ENCODE results near the gene RPL15.
A peak's percentile ranks its signal among the peaks of the same experiment; 100 is the strongest.
"Not testable (repeated sequence)": the region's sequence is repeated elsewhere in the genome, so short reads cannot be mapped to it uniquely, and the experiment has no call there.

Gene RPL15

GRCh38 chr3:23916886-23917678, at the start of gene RPL15, which contains the start of gene NKIRAS1:
TSS of gene RPL15 (plus strand) at chr3:23917132. CDS start at chr3:23917860, 728 bp downstream.
TSS of gene NKIRAS1 (minus strand) at chr3:23916990. CDS start at chr3:23910904, 6,086 bp downstream.
- peak; percentile 89 to 96 for DNase-seq

GRCh38 chr3:23867400-23867799, 49.5 kb upstream of the RPL15 start:
- DNase-seq = peak in 1 of 2 experiments; percentile 50

GRCh38 chr3:23867838-23868237, 49.1 kb upstream of the RPL15 start:
- DNase-seq = no peak

GRCh38 chr3:23869977-23870662, 46.8 kb upstream of the RPL15 start:
- DNase-seq = peak in 1 of 2 experiments; percentile 10

- not testable (repeated sequence) for DNase-seq
Measured at GRCh38 chr3:23870663-23871043, 46.3 kb upstream of the RPL15 start.

GRCh38 chr3:23871361-23871760, 45.6 kb upstream of the RPL15 start:
- DNase-seq = not testable (repeated sequence)

- no peak for DNase-seq
Measured at GRCh38 chr3:23872330-23872729, 44.6 kb upstream of the RPL15 start.

GRCh38 chr3:23873941-23874340, 43.0 kb upstream of the RPL15 start:
- no peak for DNase-seq

- no peak for DNase-seq
Measured at GRCh38 chr3:23874359-23875112, 42.4 kb upstream of the RPL15 start.

GRCh38 chr3:23875113-23875725, 41.7 kb upstream of the RPL15 start:
- no peak for DNase-seq

GRCh38 chr3:23876923-23877322, 40.0 kb upstream of the RPL15 start:
- no peak for DNase-seq

GRCh38 chr3:23877329-23877980, 39.5 kb upstream of the RPL15 start:
- no peak for DNase-seq

- DNase-seq = no peak
Measured at GRCh38 chr3:23879485-23879884, 37.4 kb upstream of the RPL15 start.

GRCh38 chr3:23880703-23881339, 36.1 kb upstream of the RPL15 start:
- no peak for DNase-seq

GRCh38 chr3:23881993-23882392, 34.9 kb upstream of the RPL15 start:
- not testable (repeated sequence) for DNase-seq

- no peak for DNase-seq
Measured at GRCh38 chr3:23882487-23882918, 34.4 kb upstream of the RPL15 start.

- no peak for DNase-seq
Measured at GRCh38 chr3:23884481-23884880, 32.5 kb upstream of the RPL15 start.

- no peak for DNase-seq
Measured at GRCh38 chr3:23885210-23885609, 31.7 kb upstream of the RPL15 start.

- no peak for DNase-seq
Measured at GRCh38 chr3:23886311-23886710, 30.6 kb upstream of the RPL15 start.

GRCh38 chr3:23888617-23889228, 28.2 kb upstream of the RPL15 start:
- DNase-seq = peak in 1 of 2 experiments; percentile 20

- DNase-seq = no peak
Measured at GRCh38 chr3:23889386-23889785, 27.5 kb upstream of the RPL15 start.
